GM23338 (cell line): Measurements from ENCODE around the gene GNA12. TPM values are rescaled to one million over a fixed set of nuclear protein-coding genes. Genes with fewer than 3 reads are reported as not detected.
A peak's percentile ranks its signal among the peaks of the same experiment; 100 is the strongest.

Source experiments
- ATAC-seq: fragments of 200-7000 bp; cut with Tn5 transposase; 3 replicates; pipeline ENCODE4 v1.9.1; 2020
- DNase-seq: peaks from one replicate; pipeline ENCODE4 v3.0.0-alpha.2; 2015; ENCODE audit warnings: low spot score
- H2AFZ ChIP-seq: fragments of 200-600 bp; sonication (generic); 2 replicates; pipeline ENCODE4 v1.8.0; 2016; ENCODE audit warnings: antibody characterized with exemption, mild to moderate bottlenecking, moderate library complexity
- H3F3A ChIP-seq: fragments of 200-600 bp; sonication (generic); replicated peaks from 2 replicates; pipeline ENCODE4 v1.8.0; 2017; ENCODE audit warnings: antibody characterized with exemption, mixed run types, low read depth
- H3K27ac ChIP-seq: fragments of 200-600 bp; sonication (generic); 2 replicates; pipeline ENCODE4 v1.6.1; 2016; ENCODE audit warnings: low read depth
- H3K27me3 ChIP-seq: fragments of 200-600 bp; sonication (generic); 2 replicates; pipeline ENCODE4 v1.8.0; 2016; ENCODE audit warnings: mild to moderate bottlenecking, mixed run types, moderate library complexity; ENCODE audit not compliant: insufficient read depth
- H3K36me3 ChIP-seq: fragments of 200-600 bp; sonication (generic); 2 replicates; pipeline ENCODE4 v1.8.0; 2016; ENCODE audit warnings: mild to moderate bottlenecking; ENCODE audit not compliant: insufficient read depth
- H3K4me1 ChIP-seq: fragments of 200-600 bp; sonication (generic); 2 replicates; pipeline ENCODE4 v1.8.0; 2016; ENCODE audit warnings: mild to moderate bottlenecking, moderate library complexity; ENCODE audit not compliant: insufficient read depth
- H3K4me2 ChIP-seq: fragments of 200-600 bp; sonication (generic); 2 replicates; pipeline ENCODE4 v1.7.1; 2017; ENCODE audit warnings: mixed run types
- H3K4me3 ChIP-seq: fragments of 200-600 bp; sonication (generic); 2 replicates; pipeline ENCODE4 v1.6.1; 2016; ENCODE audit warnings: mixed run types
- H3K79me2 ChIP-seq: fragments of 200-600 bp; sonication (generic); replicated peaks from 2 replicates; pipeline ENCODE4 v1.8.0; 2017; ENCODE audit warnings: mild to moderate bottlenecking; ENCODE audit not compliant: insufficient read depth
- H3K9me2 ChIP-seq: fragments of 200-600 bp; sonication (generic); 2 replicates; pipeline ENCODE4 v1.8.0; 2017; ENCODE audit not compliant: insufficient read depth
- H4K20me1 ChIP-seq: fragments of 200-600 bp; sonication (generic); replicated peaks from 2 replicates; pipeline ENCODE4 v1.8.0; 2017; ENCODE audit warnings: mild to moderate bottlenecking; ENCODE audit not compliant: insufficient read depth
- H3K27ac Mint-ChIP-seq: 2 replicates; pipeline ENCODE4 v1.8.0; 2020; ENCODE audit warnings: inconsistent platforms, mild to moderate bottlenecking, moderate library complexity, mixed read lengths
- H3K27me3 Mint-ChIP-seq: 3 replicates; pipeline ENCODE4 v1.8.0; 2022; ENCODE audit warnings: low read depth, mild to moderate bottlenecking, moderate library complexity, mixed read lengths, inconsistent platforms; ENCODE audit not compliant: insufficient read depth, poor library complexity
- H3K36me3 Mint-ChIP-seq: 3 replicates; pipeline ENCODE4 v1.8.0; 2021; ENCODE audit warnings: low read depth, mild to moderate bottlenecking, inconsistent platforms, moderate library complexity, mixed read lengths
- H3K4me1 Mint-ChIP-seq: 3 replicates; pipeline ENCODE4 v1.8.0; 2020; ENCODE audit warnings: mild to moderate bottlenecking, inconsistent platforms, mixed read lengths
- H3K4me3 Mint-ChIP-seq: 3 replicates; pipeline ENCODE4 v1.8.0; 2021; ENCODE audit warnings: moderate library complexity, mild to moderate bottlenecking, inconsistent platforms, mixed read lengths
- H3K9me3 Mint-ChIP-seq: 3 replicates; pipeline ENCODE4 v1.8.0; 2020; ENCODE audit warnings: moderate library complexity, mild to moderate bottlenecking, inconsistent platforms, mixed read lengths
- CREB1 ChIP-seq: fragments of 250-450 bp; sonication (Bioruptor Pico); IDR thresholded peaks from 2 replicates; pipeline ENCODE4 v1.5.0; 2020; ENCODE audit warnings: low read depth, mild to moderate bottlenecking, moderate library complexity
- ETS1 ChIP-seq: IDR thresholded peaks from 2 replicates; pipeline ENCODE4 v1.6.1; 2016; ENCODE audit warnings: antibody characterized with exemption
- EZH2 ChIP-seq: fragments of 200-600 bp; sonication (generic); IDR thresholded peaks from one replicate; pipeline ENCODE4 v1.8.0; 2017; ENCODE audit warnings: antibody characterized with exemption, mild to moderate bottlenecking, low read depth; ENCODE audit not compliant: unreplicated experiment
- EZH2phosphoT487 ChIP-seq: fragments of 200-600 bp; sonication (generic); IDR thresholded peaks from one replicate; pipeline ENCODE4 v1.8.1; 2018; ENCODE audit warnings: antibody characterized with exemption; ENCODE audit not compliant: unreplicated experiment
- NANOG ChIP-seq: IDR thresholded peaks from 2 replicates; pipeline ENCODE4 v1.6.1; 2016; ENCODE audit warnings: antibody characterized with exemption, borderline replicate concordance
- STAT1 ChIP-seq: IDR thresholded peaks from one replicate; pipeline ENCODE4 v1.6.1; 2016; ENCODE audit warnings: antibody characterized with exemption; ENCODE audit not compliant: unreplicated experiment
- ZNF114 ChIP-seq: fragments of 250-450 bp; sonication (Bioruptor Pico); IDR thresholded peaks from 2 replicates; pipeline ENCODE4 v1.5.0; 2020; ENCODE audit warnings: mild to moderate bottlenecking, moderate library complexity
- ZNF331 ChIP-seq: fragments of 250-450 bp; sonication (Bioruptor Pico); IDR thresholded peaks from 2 replicates; pipeline ENCODE4 v1.5.0; 2020; ENCODE audit warnings: low read depth, mild to moderate bottlenecking, moderate library complexity
- polyA plus RNA-seq: library from polyadenylated mRNA; unstranded; fragments of >200 nt; fragmentation: Nextera tagmentation; extraction: Ambion mirVana; gene quantifications from 2 replicates; pipeline ENCODE4 v1.2.1, GENCODE V29; 2016
- total RNA-seq: library from RNA; depleted of rRNA; stranded (reverse); fragments of >200 nt; shearing (Covaris generic); gene quantifications from 2 replicates; pipeline ENCODE4 v1.2.3, GENCODE V29; 2014
- TF ChIP-seq, protein P1 (sequence below): IDR thresholded peaks from one replicate; pipeline ENCODE4 v1.6.1; 2018; ENCODE audit warnings: antibody characterized with exemption; ENCODE audit not compliant: unreplicated experiment

The GNA12 gene
- total and polyA plus RNA-seq, 2 experiments from 2014 or later: 24.0 to 87.7 TPM

DNA sequence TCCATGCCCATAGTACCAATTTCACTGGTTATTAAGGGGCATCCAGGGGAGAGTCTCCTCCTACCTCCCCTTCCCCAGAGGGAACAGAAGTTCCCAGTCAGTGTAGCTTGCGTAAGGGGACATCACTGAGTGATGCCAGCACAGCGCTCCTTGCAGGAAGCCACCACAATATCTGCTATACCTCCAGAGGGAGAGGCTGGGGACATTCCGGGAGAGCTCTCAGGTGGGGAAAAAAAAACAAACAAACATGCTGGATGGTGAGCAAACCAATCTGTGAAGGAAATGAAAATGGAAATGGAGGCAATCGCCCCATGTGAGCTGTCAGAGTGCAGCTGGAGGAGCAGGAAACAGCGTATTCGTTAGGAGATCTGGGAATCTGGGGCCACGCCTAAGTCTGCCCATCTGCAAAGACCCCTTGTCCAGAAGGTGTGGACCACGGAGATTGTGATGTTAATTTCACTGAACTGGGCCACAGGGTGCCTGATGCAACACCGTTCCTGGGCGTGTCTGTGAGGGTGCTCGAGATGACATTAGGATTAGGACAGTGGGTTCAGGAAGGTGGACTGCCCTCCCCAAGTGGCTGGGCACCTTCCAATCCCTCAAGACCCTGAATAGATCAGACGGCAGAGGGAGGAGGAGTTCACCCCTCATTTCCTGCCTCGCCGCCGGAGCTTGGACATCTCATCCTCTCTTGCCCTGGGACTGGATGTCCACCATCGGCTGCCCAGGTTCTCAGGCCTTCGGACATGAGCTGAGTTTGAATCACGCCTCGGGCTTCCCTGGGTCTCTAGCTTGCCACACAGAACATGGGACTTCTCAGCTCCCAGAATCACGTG, 30.5 kb downstream of the GNA12 start (continued):
- TF ChIP-seq, protein P1, sequence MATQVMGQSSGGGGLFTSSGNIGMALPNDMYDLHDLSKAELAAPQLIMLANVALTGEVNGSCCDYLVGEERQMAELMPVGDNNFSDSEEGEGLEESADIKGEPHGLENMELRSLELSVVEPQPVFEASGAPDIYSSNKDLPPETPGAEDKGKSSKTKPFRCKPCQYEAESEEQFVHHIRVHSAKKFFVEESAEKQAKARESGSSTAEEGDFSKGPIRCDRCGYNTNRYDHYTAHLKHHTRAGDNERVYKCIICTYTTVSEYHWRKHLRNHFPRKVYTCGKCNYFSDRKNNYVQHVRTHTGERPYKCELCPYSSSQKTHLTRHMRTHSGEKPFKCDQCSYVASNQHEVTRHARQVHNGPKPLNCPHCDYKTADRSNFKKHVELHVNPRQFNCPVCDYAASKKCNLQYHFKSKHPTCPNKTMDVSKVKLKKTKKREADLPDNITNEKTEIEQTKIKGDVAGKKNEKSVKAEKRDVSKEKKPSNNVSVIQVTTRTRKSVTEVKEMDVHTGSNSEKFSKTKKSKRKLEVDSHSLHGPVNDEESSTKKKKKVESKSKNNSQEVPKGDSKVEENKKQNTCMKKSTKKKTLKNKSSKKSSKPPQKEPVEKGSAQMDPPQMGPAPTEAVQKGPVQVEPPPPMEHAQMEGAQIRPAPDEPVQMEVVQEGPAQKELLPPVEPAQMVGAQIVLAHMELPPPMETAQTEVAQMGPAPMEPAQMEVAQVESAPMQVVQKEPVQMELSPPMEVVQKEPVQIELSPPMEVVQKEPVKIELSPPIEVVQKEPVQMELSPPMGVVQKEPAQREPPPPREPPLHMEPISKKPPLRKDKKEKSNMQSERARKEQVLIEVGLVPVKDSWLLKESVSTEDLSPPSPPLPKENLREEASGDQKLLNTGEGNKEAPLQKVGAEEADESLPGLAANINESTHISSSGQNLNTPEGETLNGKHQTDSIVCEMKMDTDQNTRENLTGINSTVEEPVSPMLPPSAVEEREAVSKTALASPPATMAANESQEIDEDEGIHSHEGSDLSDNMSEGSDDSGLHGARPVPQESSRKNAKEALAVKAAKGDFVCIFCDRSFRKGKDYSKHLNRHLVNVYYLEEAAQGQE: no peak
- TF ChIP-seq ZNF331 (CRISPR knock-in tag): no peak
- TF ChIP-seq STAT1: no peak
- TF ChIP-seq NANOG: no peak
- TF ChIP-seq ETS1: no peak
- TF ChIP-seq ZNF114 (CRISPR knock-in tag): no peak

DNA sequence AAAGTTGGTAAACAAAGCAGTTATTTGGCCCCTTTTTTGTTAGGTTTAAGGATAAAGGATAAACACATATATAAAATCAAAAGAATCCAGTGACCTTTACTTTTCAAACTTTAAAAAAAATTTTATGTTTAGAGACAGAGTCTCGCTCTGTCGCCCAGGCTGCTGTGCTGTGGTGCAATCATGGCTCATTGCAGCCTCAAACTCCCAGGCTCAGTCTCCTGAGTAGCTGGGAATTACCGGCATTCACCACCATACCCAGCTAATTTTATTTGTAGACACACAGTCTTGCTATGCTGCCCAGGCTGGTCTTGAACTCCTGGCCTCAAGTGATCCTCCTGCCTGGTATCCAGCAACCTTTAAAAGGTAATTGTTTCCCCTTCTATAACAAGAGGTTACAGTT, 31.3 kb downstream of the GNA12 start:
- Histone ChIP-seq H3K4me1 (peaks cover 73% of the 10 kb centered on the region), H3K36me3 (no peaks in the 10 kb centered on the region), H3K9me2 (no peaks in the 10 kb centered on the region), H3K4me2 (peak overlapping the region; percentile 63; the same call in 1 of the 2 replicates), H3K27ac (peak overlapping the region; percentile 46; the same call in 1 of the 2 replicates), H3K4me3 (no peak overlapping the region), H3F3A (peaks cover 5% of the 10 kb centered on the region; the same call in 1 of the 2 replicates), H2AFZ (no peak overlapping the region), H3K79me2 (peaks cover 100% of the 10 kb centered on the region), H4K20me1 (peaks cover 3% of the 10 kb centered on the region; the same call in 1 of the 2 replicates), H3K27me3 (no peaks in the 10 kb centered on the region)
- Mint-ChIP-seq H3K4me3 (no peak overlapping the region), H3K36me3 (peaks cover 29% of the 10 kb centered on the region), H3K27me3 (peaks cover 19% of the 10 kb centered on the region), H3K9me3 (no peaks in the 10 kb centered on the region), H3K27ac (no peak overlapping the region), H3K4me1 (peaks cover 83% of the 10 kb centered on the region)
- DNase-seq (peak; percentile 1), ATAC-seq (no peak)
- no peak for TF ChIP-seq STAT1

DNA sequence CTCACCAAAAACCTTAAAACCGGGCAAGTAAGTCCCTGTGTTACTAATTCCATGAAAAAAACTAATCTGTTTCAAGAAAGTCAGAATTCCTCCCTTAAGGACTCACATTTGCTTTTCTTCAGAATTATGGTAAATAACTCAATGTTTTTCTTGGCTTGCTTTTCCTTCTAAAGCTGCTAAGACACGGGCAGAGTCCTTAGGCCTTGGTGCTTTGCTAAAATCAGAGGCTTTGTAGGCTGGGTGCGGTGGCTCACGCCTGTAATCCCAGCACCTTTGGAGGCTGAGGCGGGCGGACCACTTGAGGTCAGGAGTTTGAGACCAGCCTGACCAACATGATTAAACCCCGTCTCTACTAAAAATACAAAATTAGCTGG, 32.0 kb downstream of the GNA12 start:
- Histone ChIP-seq H3K4me3 (no peak overlapping the region), H4K20me1 (peaks cover 3% of the 10 kb centered on the region; the same call in 1 of the 2 replicates), H3K4me2 (no peak overlapping the region), H3K79me2 (peaks cover 100% of the 10 kb centered on the region), H3K36me3 (no peaks in the 10 kb centered on the region), H3F3A (peaks cover 5% of the 10 kb centered on the region; the same call in 1 of the 2 replicates), H2AFZ (no peak overlapping the region), H3K9me2 (no peaks in the 10 kb centered on the region), H3K27me3 (no peaks in the 10 kb centered on the region), H3K4me1 (peaks cover 72% of the 10 kb centered on the region), H3K27ac (peak overlapping the region; percentile 85)
- Mint-ChIP-seq H3K4me3 (no peak overlapping the region), H3K27me3 (peaks cover 18% of the 10 kb centered on the region), H3K9me3 (no peaks in the 10 kb centered on the region), H3K27ac (peak overlapping the region; percentile 76), H3K36me3 (peaks cover 29% of the 10 kb centered on the region), H3K4me1 (peaks cover 85% of the 10 kb centered on the region)
- DNase-seq (no peak), ATAC-seq (no peak)
- no peak for TF ChIP-seq CREB1 (CRISPR knock-in tag)
- no peak for TF ChIP-seq NANOG
- no peak for TF ChIP-seq ZNF114 (CRISPR knock-in tag)
- no peak for TF ChIP-seq STAT1
- no peak for TF ChIP-seq ETS1
- no peak for TF ChIP-seq EZH2phosphoT487
- TF ChIP-seq EZH2: no peak
